HG03025 (cell line): ENCODE results near the gene PELI3.
A peak's percentile ranks its signal among the peaks of the same experiment; 100 is the strongest.

Experiments
- ATAC-seq: cut with Tn5 transposase; IDR thresholded peaks from one replicate; pipeline ENCODE4 v1.9.1; 2021; ENCODE audit warnings: mild to moderate bottlenecking, moderate library complexity; ENCODE audit not compliant: unreplicated experiment, low FRiP score

PELI3 gene

DNA sequence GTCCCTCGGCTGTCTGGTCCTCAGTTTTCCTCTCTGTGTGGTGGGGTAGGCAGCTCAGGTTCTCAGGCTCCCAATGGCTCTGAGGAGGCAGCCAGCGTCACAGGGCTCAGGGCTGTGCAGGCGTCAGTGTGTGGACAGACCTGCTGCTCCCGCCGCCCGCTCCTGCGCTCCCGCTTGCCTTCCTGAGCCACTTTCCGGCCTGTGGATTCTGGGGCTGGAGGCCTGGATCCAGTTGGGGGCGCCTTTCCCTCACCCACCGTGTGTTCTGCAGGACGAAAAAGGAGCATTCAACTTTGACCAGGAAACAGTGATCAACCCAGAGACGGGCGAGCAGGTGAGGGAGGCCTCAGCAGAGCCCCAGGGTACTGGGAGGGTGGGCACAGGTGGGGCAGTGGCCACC is 28.2 kb downstream of the PELI3 start:
- ATAC-seq: no peak

DNA sequence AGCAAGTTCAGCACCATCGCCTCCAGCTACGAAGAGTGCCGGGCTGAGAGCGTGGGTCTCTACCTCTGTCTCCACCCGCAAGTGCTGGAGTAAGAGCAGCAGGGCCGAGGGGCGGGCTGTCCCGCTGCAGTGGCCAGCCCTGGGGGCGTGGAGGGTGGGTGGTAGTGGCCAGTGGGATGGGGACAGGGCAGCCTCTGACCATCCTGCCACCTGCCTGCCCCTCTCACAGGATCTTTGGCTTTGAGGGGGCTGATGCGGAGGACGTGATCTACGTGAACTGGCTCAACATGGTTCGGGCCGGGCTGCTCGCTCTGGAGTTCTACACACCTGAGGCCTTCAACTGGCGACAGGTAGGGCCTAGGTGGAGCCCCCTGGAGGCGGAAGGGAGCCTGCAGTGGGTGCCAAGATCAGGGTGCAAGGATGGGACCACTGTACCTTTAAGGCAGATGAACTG is 28.7 kb downstream of the PELI3 start:
- no peak for ATAC-seq

GRCh38 chr11:66497206-66497605 is 30.5 kb downstream of the PELI3 start:
- no peak for ATAC-seq

DNA sequence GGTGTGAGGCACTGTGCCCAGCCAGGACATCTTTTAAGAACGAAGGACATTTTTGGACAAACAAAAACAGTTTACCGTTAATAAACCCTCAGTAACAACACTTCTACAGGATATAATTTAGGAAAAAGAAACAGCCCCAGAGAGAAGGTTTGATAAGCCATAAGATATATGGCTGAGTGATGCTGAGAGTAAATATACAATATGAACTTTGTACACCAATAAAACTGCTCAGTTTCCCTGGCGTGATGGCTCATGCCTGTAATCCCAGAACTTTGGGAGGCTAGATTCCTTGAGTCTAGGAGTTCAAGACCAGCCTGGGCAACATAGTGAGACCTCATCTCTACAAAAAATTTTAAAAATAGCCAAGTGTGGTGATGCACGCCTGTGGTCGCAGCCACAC is 31.8 kb downstream of the PELI3 start:
- no peak for ATAC-seq

- no peak for ATAC-seq
Measured at GRCh38 chr11:66505276-66505816, 38.6 kb downstream of the PELI3 start.

DNA sequence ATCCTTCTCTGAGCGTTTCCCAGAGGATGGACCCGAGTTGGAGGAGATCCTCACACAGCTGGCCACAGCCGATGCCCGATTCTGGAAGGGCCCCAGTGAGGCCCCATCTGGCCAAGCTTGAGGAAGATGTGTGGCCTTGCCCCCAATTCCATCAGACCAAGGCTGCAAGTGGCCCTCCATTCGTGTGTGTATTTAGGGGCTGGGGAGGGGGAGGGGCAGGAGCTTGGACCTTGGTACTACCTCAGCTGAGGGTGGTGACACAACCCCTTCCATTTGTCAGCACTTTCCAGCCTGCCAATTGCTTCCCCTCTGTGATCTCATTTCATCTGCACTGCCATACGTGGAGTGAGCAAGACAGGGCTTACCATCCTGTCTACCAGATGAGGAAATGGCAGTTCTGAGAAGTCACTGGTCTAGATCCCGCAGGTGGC is 42.4 kb downstream of the PELI3 start:
- ATAC-seq: no peak

DNA sequence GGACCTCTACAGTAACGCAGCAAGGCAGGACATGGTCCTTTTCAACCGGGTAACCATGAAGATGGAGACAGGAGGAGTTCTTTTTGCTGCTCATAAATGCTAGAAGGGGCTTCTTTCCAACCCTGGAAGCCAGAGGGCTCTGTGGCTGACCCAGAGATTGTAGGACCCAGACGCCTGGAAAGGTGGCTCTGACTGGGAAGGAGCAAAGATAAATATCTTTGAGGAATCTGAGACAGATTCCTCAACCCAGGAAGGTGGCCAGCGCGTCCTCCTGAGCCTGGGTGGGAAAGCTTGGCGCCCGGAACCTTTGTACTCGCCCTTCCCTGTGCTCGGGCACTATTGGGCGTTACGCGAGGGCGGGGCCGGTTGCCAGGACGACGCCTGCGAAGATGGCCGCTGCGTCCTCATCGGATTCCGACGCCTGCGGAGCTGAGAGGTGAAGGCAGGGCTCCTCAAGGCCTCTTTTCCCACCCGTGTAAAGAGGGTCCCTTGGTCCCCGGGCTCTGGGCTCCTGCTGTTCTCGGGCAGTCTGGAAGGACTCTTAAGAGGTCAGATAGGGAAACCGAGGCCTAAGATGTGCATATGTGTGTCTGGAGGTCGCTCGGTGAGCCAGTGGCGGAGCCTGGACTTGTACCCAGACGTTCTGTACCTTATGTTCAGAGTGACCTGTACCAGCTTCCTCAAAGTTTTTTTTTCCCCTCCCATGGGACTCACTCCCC is 43.7 kb downstream of the PELI3 start, which contains the start of gene BBS1:
TSS of gene BBS1 (plus strand) at position 365 of the 719 bp plus-strand sequence. CDS start at position 390, 25 bp downstream.
- peak; percentile 64 for ATAC-seq

DNA sequence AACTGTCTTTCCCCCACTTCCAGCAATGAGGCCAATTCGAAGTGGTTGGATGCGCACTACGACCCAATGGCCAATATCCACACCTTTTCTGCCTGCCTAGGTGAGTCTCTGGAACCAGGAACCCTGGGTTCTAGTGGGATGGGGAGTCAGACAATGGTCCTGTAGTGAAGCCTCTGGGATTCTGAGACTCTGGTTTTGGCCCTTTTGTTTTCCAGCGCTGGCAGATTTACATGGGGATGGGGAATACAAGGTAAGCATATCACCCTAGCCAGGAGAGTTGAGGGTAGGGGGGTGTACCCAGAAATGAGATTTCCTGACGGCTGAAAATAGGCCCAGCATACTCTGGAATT is 44.3 kb downstream of the PELI3 start:
- no peak for ATAC-seq

GRCh38 chr11:66523611-66524010 is 56.9 kb downstream of the PELI3 start:
- no peak for ATAC-seq

DNA sequence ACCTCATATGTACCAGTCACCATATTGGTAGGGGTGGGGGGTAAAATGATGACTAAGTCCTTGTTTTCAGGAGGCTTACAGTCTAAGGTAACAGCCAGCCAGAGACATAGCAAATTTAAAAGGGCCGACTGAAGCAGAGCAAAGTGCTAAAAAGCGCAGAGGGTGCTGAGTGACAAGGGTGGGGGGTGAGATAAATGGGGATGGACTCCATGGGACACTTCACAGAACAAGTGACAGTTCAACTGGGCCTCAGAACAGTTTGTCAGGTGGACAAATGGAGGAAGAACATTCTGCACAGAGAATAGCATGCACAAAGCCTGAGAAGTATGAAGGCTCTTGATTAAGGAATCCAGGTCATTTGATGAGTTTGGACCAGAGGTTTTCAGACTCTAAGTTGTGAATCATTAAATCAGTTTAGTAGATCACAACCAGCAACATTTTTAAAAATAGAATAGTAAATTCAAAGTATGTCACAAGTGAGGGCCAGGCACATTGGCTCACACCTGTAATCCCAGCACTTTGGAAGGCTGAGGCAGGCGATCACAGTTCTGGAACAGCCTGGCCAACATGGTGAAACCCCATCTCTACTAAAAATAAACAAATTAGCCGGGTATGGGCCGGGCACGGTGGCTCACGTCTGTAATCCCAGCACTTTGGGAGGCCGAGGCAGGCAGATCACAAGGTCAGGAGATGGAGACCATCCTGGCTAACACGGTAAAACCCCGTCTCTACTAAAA is 57.8 kb downstream of the PELI3 start:
- no peak for ATAC-seq
